Measurements from ENCODE around the gene RPS6KC1. TPM values are rescaled to one million over a fixed set of nuclear protein-coding genes. Genes with fewer than 3 reads are reported as not detected.
"Not testable (repeated sequence)": the region's sequence is repeated elsewhere in the genome, so short reads cannot be mapped to it uniquely, and the experiment has no call there.

Gene RPS6KC1
- polyA plus RNA-seq, 4 donors, result 5.7 to 11.1 (median 5.8) TPM

- peak in 1 of 2 donors; percentile 6 for DNase-seq
- H3K4me1 ChIP-seq (ENCODE audit: control insufficient read depth in 3 of 3, insufficient read depth in 2 of 3, low read depth in 1 of 3, low read length in 2 of 3), result peaks cover 3 to 6% (median 4%) of the 10 kb centered on the region in 3 donors
- H3K4me3 ChIP-seq (ENCODE audit: low read depth in 1 of 3, low read length in 3 of 3), result no peak overlapping the region
- H3K27me3 ChIP-seq (ENCODE audit: control insufficient read depth in 3 of 3, insufficient read depth in 3 of 3, low read length in 3 of 3), result no peaks in the 10 kb centered on the region
- FAIRE-seq, result no peak
- no peaks in the 10 kb centered on the region for H3K9me3 ChIP-seq (ENCODE audit: control insufficient read depth in 2 of 2, insufficient read depth in 1 of 2, low read depth in 1 of 2, low read length in 1 of 2)
- no peak overlapping the region for H3K27ac ChIP-seq (ENCODE audit: low read depth in 1 of 3, low read length in 2 of 3)
- WGBS, 3 donors, result 59 to 82% (median 70%) methylated on average over 3 of the region's 3 CpGs
- peaks cover 2 to 13% (median 8%) of the 10 kb centered on the region in 3 donors for H3K36me3 ChIP-seq (ENCODE audit: control insufficient read depth in 3 of 3, insufficient read depth in 2 of 3, low read depth in 1 of 3, low read length in 3 of 3)
Measured at GRCh38 chr1:213087911-213088310, 36.9 kb downstream of the RPS6KC1 start.

DNA sequence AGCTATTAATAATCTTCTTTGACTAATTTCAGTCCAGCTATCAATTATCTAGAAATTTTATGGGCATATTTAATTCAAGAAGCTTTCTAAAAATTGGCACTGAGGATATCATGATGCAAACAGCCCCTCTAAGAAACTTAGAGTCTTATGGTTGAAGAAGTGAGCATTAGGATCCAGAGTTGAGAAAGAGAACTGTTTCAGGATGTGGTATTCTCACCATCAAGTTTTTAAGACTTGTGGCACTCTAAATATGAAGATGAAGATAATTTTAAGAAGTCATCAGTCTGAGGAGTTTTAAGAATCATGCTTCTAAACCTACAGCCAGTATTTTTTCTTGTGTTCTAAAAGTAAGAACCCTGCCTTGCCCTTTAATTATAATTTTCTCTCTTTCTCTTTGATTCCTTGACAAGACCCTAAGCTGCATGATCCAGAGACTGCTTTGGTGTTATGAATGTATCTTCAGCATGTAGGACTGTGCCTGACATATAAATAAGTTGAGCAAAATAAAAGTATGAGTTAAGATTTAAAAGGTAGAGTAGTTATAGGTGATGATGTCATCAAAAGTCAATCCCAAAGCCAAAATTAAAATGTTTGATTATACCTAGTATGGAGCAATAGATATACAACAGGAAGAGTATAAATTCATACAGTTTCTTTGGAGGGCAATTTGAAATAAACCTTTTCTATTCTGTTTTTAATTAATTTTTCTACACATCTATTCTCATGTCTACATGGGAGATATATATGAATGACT, 39.1 kb downstream of the RPS6KC1 start:
- Histone ChIP-seq H3K4me3 (ENCODE audit: low read depth in 1 of 3, low read length in 3 of 3) (no peak overlapping the region), H3K36me3 (ENCODE audit: control insufficient read depth in 3 of 3, insufficient read depth in 2 of 3, low read depth in 1 of 3, low read length in 3 of 3) (peaks cover under 1 to 13% (median 5%) of the 10 kb centered on the region in 3 donors), H3K4me1 (ENCODE audit: control insufficient read depth in 3 of 3, insufficient read depth in 2 of 3, low read depth in 1 of 3, low read length in 2 of 3) (peaks cover 3 to 6% (median 4%) of the 10 kb centered on the region in 3 donors), H3K27ac (ENCODE audit: low read depth in 1 of 3, low read length in 2 of 3) (no peak overlapping the region), H3K9me3 (ENCODE audit: control insufficient read depth in 2 of 2, insufficient read depth in 1 of 2, low read depth in 1 of 2, low read length in 1 of 2) (no peaks in the 10 kb centered on the region), H3K27me3 (ENCODE audit: control insufficient read depth in 3 of 3, insufficient read depth in 3 of 3, low read length in 3 of 3) (no peaks in the 10 kb centered on the region)
- DNase-seq, result no peak
- FAIRE-seq, result no peak

- H3K27me3 ChIP-seq (ENCODE audit: control insufficient read depth in 3 of 3, insufficient read depth in 3 of 3, low read length in 3 of 3), result no peaks in the 10 kb centered on the region
- H3K4me1 ChIP-seq (ENCODE audit: control insufficient read depth in 3 of 3, insufficient read depth in 2 of 3, low read depth in 1 of 3, low read length in 2 of 3), result no peaks in the 10 kb centered on the region
- WGBS, 3 donors, result 86 to 93% (median 86%) methylated on average over 3 of the region's 3 CpGs
- no peak overlapping the region for H3K4me3 ChIP-seq (ENCODE audit: low read depth in 1 of 3, low read length in 3 of 3)
- peaks cover 0 to 9% of the 10 kb centered on the region in 2 donors for H3K9me3 ChIP-seq (ENCODE audit: control insufficient read depth in 2 of 2, insufficient read depth in 1 of 2, low read depth in 1 of 2, low read length in 1 of 2)
- H3K36me3 ChIP-seq (ENCODE audit: control insufficient read depth in 3 of 3, insufficient read depth in 2 of 3, low read depth in 1 of 3, low read length in 3 of 3), result peaks cover 0 to 9% (median 6%) of the 10 kb centered on the region in 3 donors
- no peak overlapping the region for H3K27ac ChIP-seq (ENCODE audit: low read depth in 1 of 3, low read length in 2 of 3)
- FAIRE-seq (no peak), DNase-seq (no peak)
Measured at GRCh38 chr1:213094446-213094845, 43.4 kb downstream of the RPS6KC1 start.

- Histone ChIP-seq H3K9me3 (ENCODE audit: control insufficient read depth in 2 of 2, insufficient read depth in 1 of 2, low read depth in 1 of 2, low read length in 1 of 2) (peaks cover 0 to 9% of the 10 kb centered on the region in 2 donors), H3K27ac (ENCODE audit: low read depth in 1 of 3, low read length in 2 of 3) (no peak overlapping the region), H3K36me3 (ENCODE audit: control insufficient read depth in 3 of 3, insufficient read depth in 2 of 3, low read depth in 1 of 3, low read length in 3 of 3) (peaks cover 0 to 9% (median 4%) of the 10 kb centered on the region in 3 donors), H3K4me3 (ENCODE audit: low read depth in 1 of 3, low read length in 3 of 3) (no peak overlapping the region), H3K27me3 (ENCODE audit: control insufficient read depth in 3 of 3, insufficient read depth in 3 of 3, low read length in 3 of 3) (no peaks in the 10 kb centered on the region), H3K4me1 (ENCODE audit: control insufficient read depth in 3 of 3, insufficient read depth in 2 of 3, low read depth in 1 of 3, low read length in 2 of 3) (no peaks in the 10 kb centered on the region)
- WGBS, 3 donors, result 94 to 100% (median 98%) methylated on average over 1 of the region's 1 CpG
- FAIRE-seq, result no peak
- no peak for DNase-seq
Measured at GRCh38 chr1:213095467-213095866, 44.4 kb downstream of the RPS6KC1 start.

DNA sequence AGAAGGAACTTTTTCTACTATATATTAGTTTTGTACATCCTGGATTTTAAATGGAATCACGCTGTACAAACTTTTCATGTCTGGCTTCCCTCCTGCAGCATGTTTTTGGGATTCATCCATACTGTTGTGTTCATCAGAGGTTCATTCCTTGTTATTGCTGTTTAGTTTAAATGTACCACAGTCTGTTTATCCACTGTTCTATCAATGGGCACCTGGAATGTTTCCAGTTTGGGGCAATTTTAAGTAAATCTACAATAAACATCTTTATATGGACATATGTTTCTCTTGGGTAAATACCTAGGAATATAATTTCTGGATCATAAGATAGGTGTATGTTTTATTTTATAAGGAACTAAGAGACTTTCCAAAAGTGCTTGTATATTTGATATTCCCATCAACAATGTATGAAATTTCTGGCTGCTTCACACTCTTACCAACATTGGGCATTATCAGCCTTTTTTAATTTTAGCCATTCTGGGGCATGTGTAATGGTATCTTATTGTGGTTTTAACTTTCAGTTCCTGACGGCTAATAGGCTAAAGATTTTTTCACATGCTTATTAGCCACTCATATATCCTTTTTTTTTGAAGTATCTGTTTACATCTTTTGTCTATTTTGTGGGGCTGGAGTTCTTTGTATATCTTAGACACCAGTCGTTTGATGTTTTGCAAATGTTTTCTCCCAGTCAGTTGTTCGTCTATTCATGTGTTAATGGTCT, 48.8 kb downstream of the RPS6KC1 start:
- H3K4me1 ChIP-seq (ENCODE audit: control insufficient read depth in 3 of 3, insufficient read depth in 2 of 3, low read depth in 1 of 3, low read length in 2 of 3), result no peaks in the 10 kb centered on the region
- no peak overlapping the region for H3K27ac ChIP-seq (ENCODE audit: low read depth in 1 of 3, low read length in 2 of 3)
- no peaks in the 10 kb centered on the region for H3K27me3 ChIP-seq (ENCODE audit: control insufficient read depth in 3 of 3, insufficient read depth in 3 of 3, low read length in 3 of 3)
- FAIRE-seq, result no peak
- DNase-seq, result no peak
- H3K4me3 ChIP-seq (ENCODE audit: low read depth in 1 of 3, low read length in 3 of 3), result no peak overlapping the region
- H3K36me3 ChIP-seq (ENCODE audit: control insufficient read depth in 3 of 3, insufficient read depth in 2 of 3, low read depth in 1 of 3, low read length in 3 of 3), result peaks cover 0 to 9% (median 4%) of the 10 kb centered on the region in 3 donors
- WGBS, 3 donors, result 65 to 75% (median 70%) methylated on average over 4 of the region's 4 CpGs
- peaks cover 0 to 9% of the 10 kb centered on the region in 2 donors for H3K9me3 ChIP-seq (ENCODE audit: control insufficient read depth in 2 of 2, insufficient read depth in 1 of 2, low read depth in 1 of 2, low read length in 1 of 2)

DNA sequence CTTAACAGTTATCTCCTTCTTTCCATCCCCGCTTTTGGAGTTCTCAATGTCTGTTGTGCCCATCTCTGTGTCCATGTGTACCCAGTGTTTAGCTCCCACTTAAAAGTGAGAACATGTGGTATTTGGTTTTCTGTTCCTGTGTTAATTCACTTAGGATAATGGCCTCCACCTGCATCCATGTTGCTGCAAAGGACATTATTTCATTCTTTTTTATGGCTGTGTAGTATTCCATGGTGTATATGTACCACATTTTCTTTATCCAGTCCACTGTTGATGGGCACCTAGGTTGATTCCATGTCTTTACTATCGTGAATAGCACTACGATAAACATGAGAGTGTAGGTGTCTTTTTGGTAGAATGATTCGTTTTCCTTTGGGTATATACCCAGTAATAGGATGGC, 49.5 kb downstream of the RPS6KC1 start:
- H3K4me3 ChIP-seq (ENCODE audit: low read depth in 1 of 3, low read length in 3 of 3); H3K9me3 ChIP-seq (ENCODE audit: control insufficient read depth in 2 of 2, insufficient read depth in 1 of 2, low read depth in 1 of 2, low read length in 1 of 2); DNase-seq; H3K27me3 ChIP-seq (ENCODE audit: control insufficient read depth in 3 of 3, insufficient read depth in 3 of 3, low read length in 3 of 3); H3K4me1 ChIP-seq (ENCODE audit: control insufficient read depth in 3 of 3, insufficient read depth in 2 of 3, low read depth in 1 of 3, low read length in 2 of 3); H3K36me3 ChIP-seq (ENCODE audit: control insufficient read depth in 3 of 3, insufficient read depth in 2 of 3, low read depth in 1 of 3, low read length in 3 of 3); H3K27ac ChIP-seq (ENCODE audit: low read depth in 1 of 3, low read length in 2 of 3); FAIRE-seq: not testable (repeated sequence)
- 97 to 98% (median 97%) methylated on average over 4 of the region's 4 CpGs for WGBS, 3 donors

GRCh38 chr1:213103377-213104306, 52.6 kb downstream of the RPS6KC1 start:
- DNase-seq (no peak), FAIRE-seq (no peak)
- Histone ChIP-seq H3K27me3 (ENCODE audit: control insufficient read depth in 3 of 3, insufficient read depth in 3 of 3, low read length in 3 of 3) (no peaks in the 10 kb centered on the region), H3K36me3 (ENCODE audit: control insufficient read depth in 3 of 3, insufficient read depth in 2 of 3, low read depth in 1 of 3, low read length in 3 of 3) (peaks cover 0 to 4% (median 2%) of the 10 kb centered on the region in 3 donors), H3K4me1 (ENCODE audit: control insufficient read depth in 3 of 3, insufficient read depth in 2 of 3, low read depth in 1 of 3, low read length in 2 of 3) (no peaks in the 10 kb centered on the region), H3K9me3 (ENCODE audit: control insufficient read depth in 2 of 2, insufficient read depth in 1 of 2, low read depth in 1 of 2, low read length in 1 of 2) (no peaks in the 10 kb centered on the region), H3K27ac (ENCODE audit: low read depth in 1 of 3, low read length in 2 of 3) (no peak overlapping the region), H3K4me3 (ENCODE audit: low read depth in 1 of 3, low read length in 3 of 3) (no peak overlapping the region)
- 72 to 86% (median 73%) methylated on average over 5 of the region's 5 CpGs for WGBS, 3 donors

DNA sequence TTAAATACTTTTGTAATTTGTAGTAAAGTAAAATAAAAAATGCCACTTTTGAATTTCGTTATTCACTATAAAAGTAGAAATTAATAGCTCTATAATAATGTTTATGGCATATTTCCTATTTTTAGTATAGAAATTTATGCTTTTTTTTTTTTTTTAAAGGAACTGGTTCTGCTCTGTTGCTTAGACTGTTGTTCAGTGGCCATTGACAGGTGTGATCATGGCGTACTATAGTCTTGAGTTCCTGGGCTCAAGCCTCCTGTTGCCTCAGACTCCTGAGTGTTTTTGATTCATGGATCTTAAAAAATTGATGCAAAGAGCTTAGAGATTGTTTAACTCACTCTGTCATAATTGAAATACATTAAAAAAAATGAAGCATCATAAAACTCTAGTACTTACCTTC, 53.6 kb downstream of the RPS6KC1 start:
- WGBS, 3 donors, result 89 to 94% (median 91%) methylated on average over 2 of the region's 2 CpGs
- FAIRE-seq, result no peak
- Histone ChIP-seq H3K27ac (ENCODE audit: low read depth in 1 of 3, low read length in 2 of 3) (no peak overlapping the region), H3K27me3 (ENCODE audit: control insufficient read depth in 3 of 3, insufficient read depth in 3 of 3, low read length in 3 of 3) (no peaks in the 10 kb centered on the region), H3K36me3 (ENCODE audit: control insufficient read depth in 3 of 3, insufficient read depth in 2 of 3, low read depth in 1 of 3, low read length in 3 of 3) (peaks cover 0 to 4% (median 2%) of the 10 kb centered on the region in 3 donors), H3K4me3 (ENCODE audit: low read depth in 1 of 3, low read length in 3 of 3) (no peak overlapping the region), H3K4me1 (ENCODE audit: control insufficient read depth in 3 of 3, insufficient read depth in 2 of 3, low read depth in 1 of 3, low read length in 2 of 3) (no peaks in the 10 kb centered on the region), H3K9me3 (ENCODE audit: control insufficient read depth in 2 of 2, insufficient read depth in 1 of 2, low read depth in 1 of 2, low read length in 1 of 2) (no peaks in the 10 kb centered on the region)
- DNase-seq, result no peak
